GM18858 (cell line): ENCODE data around the gene SS18.
"Not testable (repeated sequence)": the region's sequence is repeated elsewhere in the genome, so short reads cannot be mapped to it uniquely, and the experiment has no call there.

ENCODE experiments used
- ATAC-seq: cut with Tn5 transposase; IDR thresholded peaks from one replicate; pipeline ENCODE4 v1.9.1; 2021; ENCODE audit not compliant: unreplicated experiment

SS18 gene

GRCh38 chr18:26090130-26091046 lies at the start of gene SS18:
TSS of gene SS18 (minus strand) at chr18:26090613. CDS start at chr18:26090569, 44 bp downstream.
- peak; percentile 52 for ATAC-seq

GRCh38 chr18:26135548-26135947 lies 45.1 kb upstream of the SS18 start:
- no peak for ATAC-seq

- ATAC-seq = no peak
These were observed 43.7 kb upstream of the SS18 start for GRCh38 chr18:26134107-26134506.

GRCh38 chr18:26133652-26134051 lies 43.2 kb upstream of the SS18 start, which contains the start of gene PSMA8:
TSS of gene PSMA8 (plus strand) at chr18:26133869. CDS start at chr18:26133966, 97 bp downstream.
- no peak for ATAC-seq

- not testable (repeated sequence) for ATAC-seq
These were observed 37.8 kb upstream of the SS18 start for GRCh38 chr18:26128192-26128591.

GRCh38 chr18:26127786-26128185 lies 37.4 kb upstream of the SS18 start:
- ATAC-seq = no peak

GRCh38 chr18:26121994-26122393 lies 31.6 kb upstream of the SS18 start:
- ATAC-seq = not testable (repeated sequence)

- no peak for ATAC-seq
These were observed 31.1 kb upstream of the SS18 start for GRCh38 chr18:26121476-26121875.

- no peak for ATAC-seq
These were observed 28.8 kb upstream of the SS18 start for GRCh38 chr18:26119246-26119645.

GRCh38 chr18:26104035-26104434 lies 13.6 kb upstream of the SS18 start:
- ATAC-seq = no peak

GRCh38 chr18:26103579-26103978 lies 13.2 kb upstream of the SS18 start:
- ATAC-seq = no peak

GRCh38 chr18:26097563-26097962 lies 7.2 kb upstream of the SS18 start:
- ATAC-seq = no peak

GRCh38 chr18:26096852-26097251 lies 6.4 kb upstream of the SS18 start:
- no peak for ATAC-seq

GRCh38 chr18:26091047-26091630 lies 726 bp upstream of the SS18 start:
- peak; percentile 34 for ATAC-seq

GRCh38 chr18:26089293-26090129 lies 902 bp downstream of the SS18 start:
- peak; percentile 10 for ATAC-seq

GRCh38 chr18:26088487-26088886 lies 1.9 kb downstream of the SS18 start:
- no peak for ATAC-seq

GRCh38 chr18:26086959-26087358 lies 3.5 kb downstream of the SS18 start:
- ATAC-seq = no peak

GRCh38 chr18:26085056-26085455 lies 5.4 kb downstream of the SS18 start:
- no peak for ATAC-seq

GRCh38 chr18:26083099-26083498 lies 7.3 kb downstream of the SS18 start:
- ATAC-seq = no peak

- no peak for ATAC-seq
These were observed 7.9 kb downstream of the SS18 start for GRCh38 chr18:26082475-26082874.

- no peak for ATAC-seq
These were observed 16.2 kb downstream of the SS18 start for GRCh38 chr18:26074246-26074645.
